Naive thymus-derived CD8-positive, alpha-beta T cell (primary cell): ENCODE data around the gene ATP9B. TPM values are rescaled to one million over a fixed set of nuclear protein-coding genes. Genes with fewer than 3 reads are reported as not detected.
A peak's percentile ranks its signal among the peaks of the same experiment; 100 is the strongest.

ENCODE experiments used
- ATAC-seq, 2 donors: fragments of 150-1000 bp; cut with Tn5 transposase in 1 of 2; sonication (Bioruptor Pico), chemical (Tn5 transposase) in 1 of 2; 1 replicate in 1 of 2; 2 replicates in 1 of 2; pipeline ENCODE4 v1.10.0; 2021; ENCODE audit warnings: mild to moderate bottlenecking in 2 of 2, moderate library complexity in 2 of 2
- POLR2A ChIA-PET: fragments of 350-600 bp; sonication (Branson Sonifier 250); formaldehyde crosslinking; loops from one replicate; lab custom pipeline; 2021; ENCODE audit warnings: antibody characterized with exemption; lab: Charles Lee
- DNase-seq, 10 donors: peaks; one replicate each; pipeline versions ENCODE4 v3.0.0 to v3.0.0-alpha.2; 2020 to 2022
- H3K27ac Mint-ChIP-seq, 10 donors: one replicate each; pipeline ENCODE4 v1.8.0; 2020 to 2022; ENCODE audit warnings: mild to moderate bottlenecking in 10 of 10, mixed read lengths in 10 of 10, moderate library complexity in 4 of 10, inconsistent platforms in 1 of 10
- H3K27me3 Mint-ChIP-seq, 5 donors: one replicate each; pipeline ENCODE4 v1.8.0; 2021 to 2022; ENCODE audit warnings: mixed read lengths in 5 of 5
- H3K36me3 Mint-ChIP-seq, 3 donors: one replicate each; pipeline ENCODE4 v1.8.0; 2020 to 2022; ENCODE audit warnings: mixed read lengths in 3 of 3, mild to moderate bottlenecking in 2 of 3, inconsistent platforms in 1 of 3
- H3K4me1 Mint-ChIP-seq, 4 donors: one replicate each; pipeline ENCODE4 v1.8.0; 2021 to 2022; ENCODE audit warnings: mixed read lengths in 4 of 4
- H3K4me3 Mint-ChIP-seq, 10 donors: one replicate each; pipeline ENCODE4 v1.8.0; 2020 to 2022; ENCODE audit warnings: mild to moderate bottlenecking in 10 of 10, mixed read lengths in 10 of 10, moderate library complexity in 6 of 10, inconsistent platforms in 1 of 10
- H3K9me3 Mint-ChIP-seq, 9 donors: one replicate each; pipeline ENCODE4 v1.8.0; 2020 to 2022; ENCODE audit warnings: mixed read lengths in 9 of 9, mild to moderate bottlenecking in 3 of 9, inconsistent platforms in 1 of 9, moderate library complexity in 1 of 9
- polyA plus RNA-seq, 3 donors: library from polyadenylated mRNA; unstranded; fragments of 300-500 nt; fragmentation: Illumina TruSeq; gene quantifications; one replicate each; pipeline ENCODE4 v1.2.3, GENCODE V29; 2021
- total RNA-seq, 8 experiments: library from RNA in 2 of 8; stranded (reverse) in 2 of 8; gene quantifications; one replicate each; pipeline ENCODE4 v1.2.3 and lab custom pipeline; 2021 to 2026

Gene ATP9B
- total and polyA plus RNA-seq, 5 experiments from 2014 or later = 16.0 to 79.5 (median 18.6) TPM

DNA sequence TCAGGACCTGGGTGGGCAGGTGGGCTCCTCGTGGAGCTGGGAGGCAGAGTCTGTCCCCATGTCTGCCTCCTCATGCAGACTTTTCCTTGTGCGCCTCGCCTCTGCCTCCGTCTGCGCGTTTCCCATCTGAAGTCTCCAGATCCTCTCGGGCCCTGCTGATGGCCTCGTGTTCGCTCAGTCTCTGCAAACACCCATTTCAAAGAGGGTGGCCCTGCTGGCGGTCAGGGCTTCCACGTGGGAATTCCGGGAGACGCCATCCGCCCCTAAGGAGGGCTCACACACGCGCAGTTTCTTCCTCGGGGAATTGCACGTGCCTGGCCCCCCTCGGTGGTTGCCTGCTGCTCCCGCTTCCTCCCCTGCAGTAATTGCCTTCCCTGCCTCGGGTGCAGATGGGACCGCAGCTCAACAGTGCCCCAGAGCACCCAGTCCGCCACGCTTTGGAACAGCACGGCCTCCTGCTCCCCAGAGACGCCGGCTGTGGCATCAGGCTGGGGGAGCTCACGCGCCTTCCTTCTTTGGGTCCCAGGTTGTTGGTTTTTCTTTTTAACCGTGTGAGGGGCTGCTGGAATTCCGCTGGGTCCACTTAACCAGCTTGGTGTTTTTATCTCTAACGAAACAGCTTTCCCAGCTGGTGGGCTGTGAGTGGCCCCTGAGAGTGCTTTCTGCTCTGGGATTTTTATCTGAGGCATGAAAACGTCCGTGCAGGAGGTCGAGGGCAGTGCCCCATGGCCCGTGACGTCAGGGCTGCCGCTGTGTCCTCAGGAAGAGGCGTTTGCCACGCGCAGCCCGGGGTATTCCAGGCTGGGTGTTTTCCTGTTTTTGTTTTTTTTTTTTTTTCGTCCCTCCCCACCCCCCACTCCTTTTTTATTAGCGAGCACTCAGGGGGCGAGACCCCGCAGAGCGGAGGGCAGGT, 342.7 kb downstream of the ATP9B start:
- Mint-ChIP-seq H3K4me3 (no peak overlapping the region), H3K4me1 (peaks cover 8 to 52% (median 28%) of the 10 kb centered on the region in 4 donors), H3K27me3 (no peaks in the 10 kb centered on the region), H3K36me3 (peaks cover 0 to 46% (median 10%) of the 10 kb centered on the region in 3 donors), H3K27ac (no peak overlapping the region), H3K9me3 (no peaks in the 10 kb centered on the region)
- POLR2A ChIA-PET = interaction anchor here (0.6 kb wide), 1 partner anchor 86 kb away, joined by 3 read pairs; no protein-coding TSS in a partner anchor
- ATAC-seq (no peak), DNase-seq (no peak)

DNA sequence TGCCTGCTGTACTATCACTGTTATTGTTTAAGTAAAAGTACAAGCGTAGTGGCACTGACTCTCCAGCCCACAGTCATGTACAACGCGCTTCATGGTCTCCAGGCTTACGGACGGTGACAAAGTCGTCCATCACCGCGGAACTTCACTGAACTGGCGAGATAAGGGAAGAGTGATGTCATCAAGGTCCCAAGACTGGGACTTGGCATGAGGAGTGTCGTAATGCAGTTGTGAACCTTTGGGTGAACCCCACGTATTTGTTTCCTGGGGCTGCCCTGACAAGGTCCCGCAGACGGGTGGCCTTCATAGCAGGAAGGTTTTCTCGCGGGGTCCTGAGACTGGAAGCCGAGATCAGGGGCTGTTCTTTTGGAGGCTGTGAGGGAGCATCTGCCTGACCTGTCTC, 343.8 kb downstream of the ATP9B start:
- H3K36me3 Mint-ChIP-seq = peaks cover 0 to 44% (median 10%) of the 10 kb centered on the region in 3 donors
- POLR2A ChIA-PET = no interaction called here
- no peaks in the 10 kb centered on the region for H3K9me3 Mint-ChIP-seq
- DNase-seq (no peak), ATAC-seq (no peak)
- no peak overlapping the region for H3K4me3 Mint-ChIP-seq
- H3K27me3 Mint-ChIP-seq = no peaks in the 10 kb centered on the region
- peak overlapping the region in 3 of 10 donors; percentile 13 to 65 (median 31) for H3K27ac Mint-ChIP-seq
- peaks cover 9 to 45% (median 23%) of the 10 kb centered on the region in 4 donors for H3K4me1 Mint-ChIP-seq

DNA sequence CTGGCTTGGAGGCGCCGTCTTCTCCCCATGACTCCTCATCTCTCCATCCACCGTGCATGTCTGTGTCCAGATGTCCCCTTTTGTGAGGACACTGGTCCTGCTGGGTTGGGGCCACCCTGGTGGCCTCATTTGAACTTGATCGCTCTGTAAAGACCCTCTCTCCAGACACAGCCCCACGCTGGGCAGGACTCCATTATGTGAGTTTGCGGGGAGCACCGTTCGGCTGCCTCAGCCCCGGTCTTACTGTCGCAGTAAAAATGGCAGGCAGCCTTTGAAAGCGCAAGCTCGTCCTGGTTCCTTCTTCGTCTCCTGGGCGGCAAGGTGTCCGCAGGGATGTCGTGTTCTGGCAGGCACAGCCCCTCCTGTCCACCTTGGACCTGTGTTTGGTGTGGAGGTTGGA, 344.2 kb downstream of the ATP9B start:
- Mint-ChIP-seq H3K27me3 (no peaks in the 10 kb centered on the region), H3K4me3 (no peak overlapping the region), H3K27ac (peak overlapping the region in 2 of 10 donors; percentile 21 to 31), H3K36me3 (peaks cover 0 to 44% (median 10%) of the 10 kb centered on the region in 3 donors), H3K4me1 (peaks cover 9 to 48% (median 22%) of the 10 kb centered on the region in 4 donors), H3K9me3 (no peaks in the 10 kb centered on the region)
- no peak for ATAC-seq
- no peak for DNase-seq
- POLR2A ChIA-PET = no interaction called here

DNA sequence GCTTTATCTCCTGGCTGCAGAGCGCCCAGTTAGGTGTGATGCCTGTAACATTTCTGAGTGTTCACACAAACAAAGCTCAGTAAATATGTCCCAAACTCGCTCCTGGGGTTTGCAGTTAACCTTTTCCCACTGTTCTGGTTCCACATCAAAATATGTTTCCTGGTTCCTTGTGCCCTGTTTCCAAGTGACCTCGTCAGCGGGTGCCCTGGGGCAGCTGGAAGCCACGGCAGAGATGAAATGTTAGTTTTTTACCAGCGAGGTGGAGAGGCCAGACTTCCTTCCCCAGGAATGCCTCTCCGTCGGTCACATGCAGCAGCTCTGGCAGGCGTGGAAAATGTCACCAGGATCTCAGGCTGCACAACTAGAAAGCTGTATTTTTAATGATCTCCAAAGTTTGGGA, 344.7 kb downstream of the ATP9B start:
- Mint-ChIP-seq H3K4me3 (no peak overlapping the region), H3K4me1 (peaks cover 11 to 52% (median 24%) of the 10 kb centered on the region in 4 donors), H3K27me3 (no peaks in the 10 kb centered on the region), H3K27ac (no peak overlapping the region), H3K36me3 (peaks cover 0 to 44% (median 10%) of the 10 kb centered on the region in 3 donors), H3K9me3 (no peaks in the 10 kb centered on the region)
- no peak for ATAC-seq
- DNase-seq = no peak
- POLR2A ChIA-PET = no interaction called here

DNA sequence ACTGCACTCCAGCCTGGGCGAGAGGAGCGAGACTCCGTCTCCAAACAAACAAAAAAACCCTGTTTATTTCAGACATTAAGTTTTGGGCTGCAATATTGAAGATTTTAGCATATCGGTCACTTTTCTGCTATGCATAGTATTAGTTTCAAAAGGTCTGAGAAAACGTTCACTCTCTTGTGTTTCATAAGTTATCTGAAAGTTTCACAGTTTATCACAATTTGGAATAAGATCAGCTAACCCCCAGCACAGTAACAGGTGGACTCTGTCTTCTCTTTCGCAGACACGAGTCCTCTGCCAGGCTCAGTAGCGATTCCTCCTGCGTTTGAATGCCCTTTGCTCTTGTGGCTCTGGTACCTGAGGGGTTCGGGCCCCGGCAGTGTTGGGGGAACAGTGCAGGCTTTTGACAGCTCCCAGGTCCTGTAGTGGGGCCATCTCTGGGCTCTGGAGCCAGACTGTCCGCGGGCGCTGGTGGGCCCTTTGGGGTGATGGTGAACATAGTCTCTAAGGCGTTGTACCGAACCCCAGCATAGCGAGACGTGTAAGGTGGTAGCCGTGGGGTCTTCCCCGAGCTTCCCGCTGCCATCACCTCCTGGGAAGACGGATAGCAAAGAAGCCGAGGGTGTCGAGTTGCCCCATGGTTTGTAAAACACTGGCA, 347.0 kb downstream of the ATP9B start:
- Mint-ChIP-seq H3K9me3 (no peaks in the 10 kb centered on the region), H3K4me1 (peaks cover 18 to 61% (median 31%) of the 10 kb centered on the region in 4 donors), H3K27me3 (no peaks in the 10 kb centered on the region), H3K36me3 (peaks cover 0 to 50% (median 10%) of the 10 kb centered on the region in 3 donors), H3K4me3 (no peak overlapping the region), H3K27ac (peak overlapping the region in 3 of 10 donors; percentile 62 to 87 (median 69))
- ATAC-seq (no peak), DNase-seq (no peak)
- POLR2A ChIA-PET = no interaction called here

DNA sequence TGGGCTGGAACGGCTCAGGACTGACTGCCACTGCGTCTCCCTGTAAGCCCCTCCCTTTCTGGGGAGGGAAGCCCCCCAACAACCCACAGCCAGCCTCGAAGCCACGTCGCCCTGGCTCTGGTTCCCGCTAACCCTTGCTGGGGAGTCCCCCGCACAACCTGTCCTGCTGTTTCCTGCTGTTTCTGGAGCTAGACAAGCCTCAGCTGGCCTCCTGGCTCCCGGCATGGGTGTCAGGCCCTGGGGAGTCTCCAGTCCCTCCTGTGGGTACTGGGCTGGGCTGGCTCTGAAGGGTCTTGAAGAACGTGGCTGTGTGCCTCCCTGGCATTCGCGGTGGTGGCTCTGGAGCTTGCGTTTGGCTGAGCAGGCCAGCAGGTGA, 347.5 kb downstream of the ATP9B start:
- no peaks in the 10 kb centered on the region for H3K9me3 Mint-ChIP-seq
- peaks cover 18 to 64% (median 31%) of the 10 kb centered on the region in 4 donors for H3K4me1 Mint-ChIP-seq
- H3K27ac Mint-ChIP-seq = peak overlapping the region in 3 of 10 donors; percentile 44 to 88 (median 87)
- H3K36me3 Mint-ChIP-seq = peaks cover 0 to 49% (median 10%) of the 10 kb centered on the region in 3 donors
- POLR2A ChIA-PET = no interaction called here
- DNase-seq (no peak), ATAC-seq (peak in 1 of 2 donors; percentile 25)
- H3K27me3 Mint-ChIP-seq = no peaks in the 10 kb centered on the region
- H3K4me3 Mint-ChIP-seq = no peak overlapping the region

DNA sequence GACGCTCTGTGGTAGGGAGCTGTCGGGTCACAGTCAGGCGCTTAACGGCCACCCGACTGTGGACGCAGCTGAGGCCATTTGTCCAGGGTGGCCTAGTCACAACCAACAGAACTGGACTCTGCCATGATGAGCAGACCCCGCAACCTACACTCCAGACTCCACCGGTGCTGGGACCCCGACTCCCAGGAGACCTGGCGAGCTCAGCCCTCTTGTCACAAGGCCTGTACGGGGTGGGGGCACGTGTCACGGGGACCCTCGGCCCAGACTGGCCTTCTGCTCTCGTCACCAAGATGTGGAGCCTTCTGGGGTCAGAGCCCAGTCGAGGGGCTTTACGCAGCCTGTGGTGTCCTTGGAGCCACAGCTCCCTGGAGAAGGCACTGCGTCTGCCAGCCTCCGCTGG, 349.0 kb downstream of the ATP9B start:
- Mint-ChIP-seq H3K4me3 (no peak overlapping the region), H3K27me3 (no peaks in the 10 kb centered on the region), H3K27ac (peak overlapping the region in 3 of 10 donors; percentile 29 to 82 (median 76)), H3K4me1 (peaks cover 15 to 59% (median 29%) of the 10 kb centered on the region in 4 donors), H3K36me3 (peaks cover 0 to 44% (median 5%) of the 10 kb centered on the region in 3 donors), H3K9me3 (no peaks in the 10 kb centered on the region)
- ATAC-seq = no peak
- POLR2A ChIA-PET = no interaction called here
- no peak for DNase-seq

DNA sequence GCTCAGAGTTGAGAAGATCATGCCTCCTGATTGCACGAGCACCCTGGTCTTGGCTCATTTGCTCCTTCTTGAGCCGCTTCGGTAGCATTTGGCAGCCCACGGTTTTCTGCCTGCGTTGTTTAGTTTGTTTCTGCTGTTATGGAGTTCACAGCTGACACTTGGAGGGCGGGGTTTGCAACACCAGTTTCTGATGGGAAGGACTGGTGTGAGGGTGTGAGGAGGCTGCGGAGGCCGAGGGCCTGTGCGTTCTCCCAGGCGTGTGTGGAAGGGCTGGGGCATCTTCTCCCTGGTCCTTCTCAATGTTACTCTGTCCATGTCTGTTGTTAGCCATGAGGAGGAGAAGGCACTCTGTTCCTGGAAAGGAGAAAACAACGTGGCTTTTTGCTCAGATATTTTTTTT, 349.4 kb downstream of the ATP9B start:
- no peak for DNase-seq
- Mint-ChIP-seq H3K27ac (peak overlapping the region in 1 of 10 donors; percentile 82), H3K4me1 (peaks cover 14 to 55% (median 27%) of the 10 kb centered on the region in 4 donors), H3K9me3 (no peaks in the 10 kb centered on the region), H3K36me3 (peaks cover 0 to 40% (median 4%) of the 10 kb centered on the region in 3 donors), H3K4me3 (no peak overlapping the region), H3K27me3 (no peaks in the 10 kb centered on the region)
- ATAC-seq = no peak
- POLR2A ChIA-PET = no interaction called here

DNA sequence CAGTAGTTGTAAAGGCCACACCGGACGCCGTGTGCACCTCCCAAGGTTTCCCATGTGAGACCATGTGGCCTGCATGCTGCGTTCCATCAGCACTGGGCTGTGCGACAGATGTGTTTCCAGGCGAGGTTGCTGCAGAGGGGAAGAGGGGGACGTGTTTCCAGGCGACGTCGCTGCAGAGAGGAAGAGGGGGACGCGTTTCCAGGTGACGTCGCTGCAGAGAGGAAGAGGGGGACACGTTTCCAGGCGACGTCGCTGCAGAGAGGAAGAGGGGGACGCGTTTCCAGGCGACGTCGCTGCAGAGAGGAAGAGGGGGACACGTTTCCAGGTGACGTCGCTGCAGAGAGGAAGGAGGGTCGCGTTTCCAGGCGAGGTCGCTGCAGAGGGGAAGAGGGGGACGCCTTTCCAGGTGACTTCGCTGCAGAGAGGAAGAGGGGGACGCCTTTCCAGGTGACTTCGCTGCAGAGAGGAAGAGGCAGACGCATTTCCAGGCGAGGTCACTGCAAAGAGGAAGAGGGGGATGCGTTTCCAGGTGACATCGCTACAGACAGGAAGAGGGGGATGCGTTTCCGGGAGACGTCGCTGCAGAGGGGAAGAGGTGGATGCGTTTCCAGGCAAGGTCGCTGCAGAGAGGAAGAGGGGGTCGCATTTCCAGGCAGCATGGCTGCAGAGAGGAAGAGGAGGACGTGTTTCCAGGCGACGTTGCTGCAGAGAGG, 351.0 kb downstream of the ATP9B start:
- H3K27me3 Mint-ChIP-seq = no peaks in the 10 kb centered on the region
- DNase-seq (no peak), ATAC-seq (no peak)
- no peaks in the 10 kb centered on the region for H3K9me3 Mint-ChIP-seq
- peaks cover 2 to 37% (median 7%) of the 10 kb centered on the region in 3 donors for H3K36me3 Mint-ChIP-seq
- H3K27ac Mint-ChIP-seq = peak overlapping the region in 4 of 10 donors; percentile 15 to 60 (median 52)
- peaks cover 18 to 52% (median 32%) of the 10 kb centered on the region in 4 donors for H3K4me1 Mint-ChIP-seq
- H3K4me3 Mint-ChIP-seq = peak overlapping the region in 1 of 10 donors; percentile 58
- POLR2A ChIA-PET = no interaction called here

DNA sequence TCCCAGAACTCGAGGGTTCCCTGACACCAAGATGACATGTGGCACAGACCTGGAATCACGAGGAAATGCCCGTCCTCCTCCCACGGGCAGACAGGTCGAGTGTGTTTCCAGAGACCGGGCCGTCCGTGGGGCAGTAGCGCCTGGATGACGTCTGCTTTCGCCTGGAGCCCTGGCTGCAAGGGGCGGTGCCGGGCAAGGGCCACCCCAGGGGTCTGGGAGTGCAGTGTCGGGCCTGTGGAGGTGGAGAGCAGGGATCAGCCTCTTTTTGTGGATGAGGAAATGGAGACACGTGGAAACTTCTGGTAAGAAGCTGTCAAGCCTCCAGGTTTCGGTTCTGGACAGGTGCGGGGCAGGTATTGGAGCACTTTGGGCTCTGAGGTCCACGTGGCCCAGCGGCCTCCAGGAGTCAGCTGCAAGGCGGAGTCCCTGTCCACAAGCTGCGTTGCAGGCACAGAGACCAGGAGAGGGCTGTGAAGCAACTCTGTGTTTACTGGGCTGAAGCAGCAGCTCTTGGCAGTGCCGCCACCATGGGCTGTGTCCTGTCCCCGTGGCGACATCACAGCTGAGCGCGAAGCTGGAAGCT, 352.2 kb downstream of the ATP9B start:
- DNase-seq = no peak
- Mint-ChIP-seq H3K36me3 (peaks cover 2 to 42% (median 8%) of the 10 kb centered on the region in 3 donors), H3K27me3 (no peaks in the 10 kb centered on the region), H3K4me1 (peaks cover 20 to 48% (median 34%) of the 10 kb centered on the region in 4 donors), H3K4me3 (peak overlapping the region in 1 of 10 donors; percentile 10), H3K9me3 (no peaks in the 10 kb centered on the region), H3K27ac (peak overlapping the region in 1 of 10 donors; percentile 34)
- POLR2A ChIA-PET = interaction anchor here (1.5 kb wide), 1 partner anchor 20 kb away, joined by 3 read pairs; no protein-coding TSS in a partner anchor
- no peak for ATAC-seq

DNA sequence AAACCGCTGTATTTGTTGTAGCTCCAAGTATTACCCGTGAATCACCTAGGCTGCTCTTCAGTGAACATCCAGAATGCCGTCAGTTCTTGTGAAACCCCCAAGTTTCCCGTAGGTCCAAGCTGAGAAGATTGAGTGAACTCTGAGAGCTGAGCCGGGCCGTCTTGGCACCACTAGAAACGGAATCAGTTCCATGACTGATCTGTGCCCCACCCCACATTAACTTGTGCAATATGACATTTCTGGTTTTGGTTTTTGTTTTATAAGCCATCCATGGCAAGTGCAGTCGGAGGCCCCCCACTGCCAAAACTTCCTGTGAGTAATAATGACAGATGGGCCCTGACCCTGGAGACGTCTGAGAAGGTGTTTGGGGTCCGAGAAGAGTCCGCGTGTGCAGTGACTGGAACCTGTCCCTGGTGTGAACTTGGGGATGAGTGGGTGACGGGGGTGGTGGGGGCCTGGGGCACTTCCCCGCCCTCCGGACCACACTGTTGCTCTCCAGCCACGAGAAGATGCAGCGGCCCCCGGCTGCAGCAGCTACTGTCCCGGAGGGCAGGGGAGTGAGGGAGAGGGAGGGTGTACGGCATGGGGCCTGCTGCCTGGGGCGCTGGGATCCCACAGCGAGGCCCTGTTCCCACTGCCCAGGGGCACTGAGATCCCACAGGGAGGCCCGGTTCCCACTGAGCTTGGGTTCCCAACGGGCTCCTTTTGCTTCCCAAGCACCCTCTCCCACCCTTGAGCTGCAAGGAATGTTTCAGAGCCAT, 353.0 kb downstream of the ATP9B start:
- DNase-seq = no peak
- H3K36me3 Mint-ChIP-seq = peaks cover 2 to 39% (median 8%) of the 10 kb centered on the region in 3 donors
- POLR2A ChIA-PET = interaction anchor here (1.5 kb wide), 1 partner anchor 21 kb away, joined by 3 read pairs; no protein-coding TSS in a partner anchor
- H3K27me3 Mint-ChIP-seq = no peaks in the 10 kb centered on the region
- H3K4me1 Mint-ChIP-seq = peaks cover 17 to 46% (median 29%) of the 10 kb centered on the region in 4 donors
- ATAC-seq = no peak
- H3K27ac Mint-ChIP-seq = peak overlapping the region in 4 of 10 donors; percentile 9 to 51 (median 46)
- H3K9me3 Mint-ChIP-seq = no peaks in the 10 kb centered on the region
- peak overlapping the region in 1 of 10 donors; percentile 10 for H3K4me3 Mint-ChIP-seq
